GM19193 (cell line): ENCODE measurements around the gene HSDL2.

ENCODE experiments used
- POLR2A ChIP-seq: IDR thresholded peaks from 4 replicates; pipeline ENCODE4 v1.6.1; 2011; ENCODE audit not compliant: insufficient read depth, insufficient read length; ENCODE audit errors: extremely low read depth

HSDL2 gene

GRCh38 chr9:112354081-112354743 is 25.7 kb upstream of the HSDL2 start:
- TF ChIP-seq POLR2A, result no peak

DNA sequence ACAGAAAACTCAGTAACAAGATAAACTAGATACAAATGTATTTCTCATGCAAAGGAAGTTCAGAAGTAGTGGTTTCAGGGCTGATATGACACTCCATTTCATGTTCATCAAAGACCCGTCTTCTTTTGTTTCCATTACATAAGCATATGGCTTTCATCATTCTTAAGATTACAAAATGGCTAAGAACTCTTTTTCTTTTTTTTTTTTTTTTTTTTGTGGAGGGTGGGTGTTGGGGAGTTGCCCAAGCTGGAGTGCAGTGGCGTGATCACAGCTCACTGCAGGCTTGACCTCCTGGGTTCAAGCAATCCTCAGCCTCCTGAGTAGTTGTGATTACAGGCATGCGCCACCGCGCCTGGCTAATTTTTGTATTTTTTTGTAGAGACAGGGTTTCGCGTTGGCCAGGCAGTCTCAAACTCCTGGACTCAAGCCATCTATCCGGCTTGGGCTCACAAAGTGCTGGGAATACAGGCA is 24.4 kb upstream of the HSDL2 start:
- no peak for TF ChIP-seq POLR2A

DNA sequence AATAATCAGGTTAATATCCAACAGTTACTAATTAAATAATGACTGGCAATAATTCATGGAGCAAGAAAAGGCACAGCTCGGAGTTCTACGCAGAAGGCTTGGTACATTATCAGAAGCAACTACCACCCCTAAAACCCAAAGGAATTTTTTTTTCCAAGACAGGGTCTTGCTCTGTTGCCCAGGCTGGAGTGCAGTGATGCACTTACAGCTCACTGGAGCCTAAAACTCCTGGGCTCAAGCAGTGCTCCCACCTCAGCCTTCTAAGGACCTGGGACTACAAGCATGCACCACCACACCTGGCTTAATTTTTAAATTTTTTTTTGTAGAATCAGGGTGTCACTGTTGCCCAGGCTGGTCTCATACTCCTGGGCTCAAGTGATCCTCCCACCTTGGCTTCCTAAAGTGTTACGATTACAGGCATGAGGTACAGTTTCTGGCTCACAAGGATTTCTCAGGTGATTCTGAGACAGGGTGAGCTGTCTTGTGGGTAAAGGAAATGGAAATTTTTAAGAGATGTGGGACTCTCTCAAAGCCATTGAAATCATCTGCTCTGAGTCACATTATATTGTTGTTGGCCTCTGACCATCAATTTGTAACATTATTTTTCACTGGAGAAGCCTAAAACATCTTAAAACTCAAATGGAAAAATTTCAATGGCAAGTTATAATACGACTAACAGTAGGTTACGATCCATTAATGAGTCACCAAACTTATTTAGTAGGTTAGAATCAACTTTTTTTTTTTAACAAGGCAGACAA is 19.7 kb upstream of the HSDL2 start:
- TF ChIP-seq POLR2A, result no peak

GRCh38 chr9:112361601-112362000 is 18.3 kb upstream of the HSDL2 start:
- no peak for TF ChIP-seq POLR2A

GRCh38 chr9:112364761-112365160 is 15.1 kb upstream of the HSDL2 start:
- no peak for TF ChIP-seq POLR2A

- TF ChIP-seq POLR2A, result no peak
These were observed 13.3 kb upstream of the HSDL2 start for GRCh38 chr9:112366591-112366990.

GRCh38 chr9:112367465-112367864 is 12.4 kb upstream of the HSDL2 start:
- no peak for TF ChIP-seq POLR2A

- TF ChIP-seq POLR2A, result no peak
These were observed 10.1 kb upstream of the HSDL2 start for GRCh38 chr9:112369817-112370216.

DNA sequence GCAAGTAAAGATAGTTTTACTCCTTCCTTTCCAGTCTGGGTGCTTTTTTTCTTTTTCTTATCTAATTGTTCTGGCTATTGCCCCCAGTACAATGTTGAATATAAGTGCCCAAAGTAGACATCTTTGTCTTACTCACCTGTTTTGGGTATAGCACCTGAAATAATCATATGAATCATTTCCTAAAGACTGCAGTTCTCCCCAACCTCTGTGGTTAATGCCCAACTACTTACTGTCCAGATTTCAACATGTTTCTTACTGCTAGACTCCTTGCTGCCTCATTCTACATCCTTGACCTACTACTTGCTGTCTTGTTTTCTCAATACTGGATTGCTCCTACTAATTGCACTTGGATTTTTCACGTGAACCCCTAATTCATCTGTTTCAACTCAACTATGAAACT is 8.8 kb upstream of the HSDL2 start:
- TF ChIP-seq POLR2A, result no peak

DNA sequence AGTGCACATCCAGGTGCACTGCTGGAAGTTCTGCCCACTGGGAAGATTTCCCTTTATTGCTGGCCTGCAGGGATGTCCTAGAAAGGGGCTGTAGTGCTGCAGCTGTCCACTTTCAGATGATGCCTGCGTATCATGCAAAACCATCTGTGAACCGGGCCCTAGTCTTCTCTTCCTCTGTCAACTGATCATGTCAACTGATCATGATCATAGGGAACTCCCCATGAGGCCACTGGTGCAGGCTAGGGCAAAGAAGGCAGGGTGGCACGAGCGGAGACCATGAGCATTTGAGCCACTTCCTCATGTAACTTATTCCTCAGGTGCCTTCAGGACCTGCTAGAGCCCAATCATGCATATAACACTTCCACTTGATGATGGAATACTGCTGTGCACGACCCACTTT is 4.5 kb upstream of the HSDL2 start:
- no peak for TF ChIP-seq POLR2A

DNA sequence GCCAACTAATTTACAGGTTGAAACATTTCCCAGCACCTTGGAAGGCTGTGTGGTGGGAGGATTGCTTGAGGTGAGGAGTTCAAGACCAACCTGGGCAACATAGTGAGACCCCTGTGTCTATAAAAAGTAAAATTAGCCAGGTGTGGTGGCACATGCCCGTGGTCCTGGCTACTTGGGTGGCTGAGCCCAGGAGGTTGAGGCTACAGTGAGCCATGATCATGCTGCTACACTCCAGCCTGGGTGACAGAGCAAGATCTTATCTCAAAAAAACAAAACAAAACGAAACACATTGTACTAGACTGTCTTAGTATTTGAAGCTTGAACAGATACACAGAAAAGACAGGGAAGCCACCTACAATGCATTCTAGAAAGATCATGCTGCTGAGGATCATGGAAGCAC is 2.8 kb upstream of the HSDL2 start:
- no peak for TF ChIP-seq POLR2A

- TF ChIP-seq POLR2A, result no peak
These were observed 2.1 kb upstream of the HSDL2 start for GRCh38 chr9:112377684-112378327.

GRCh38 chr9:112378328-112379176 is 1.4 kb upstream of the HSDL2 start:
- no peak for TF ChIP-seq POLR2A

GRCh38 chr9:112379177-112380101 is 469 bp upstream of the HSDL2 start:
- TF ChIP-seq POLR2A, result peak; percentile 80
